Tibial nerve (tissue), 4 donors: Measurements from ENCODE around the gene ESYT3. TPM values are rescaled to one million over a fixed set of nuclear protein-coding genes. Genes with fewer than 3 reads are reported as not detected.
"Not testable (repeated sequence)": the region's sequence is repeated elsewhere in the genome, so short reads cannot be mapped to it uniquely, and the experiment has no call there.

Source experiments
- DNase-seq, 2 donors: peaks; one replicate each; pipeline ENCODE4 v3.0.0-alpha.2; 2019; ENCODE audit warnings: low spot score in 2 of 2
- H3K27ac ChIP-seq, 4 donors: fragments of 200-600 bp; sonication (generic) in 3 of 4; one replicate each; pipeline ENCODE4 v1.5.1; 2017 to 2019; ENCODE audit warnings: mild to moderate bottlenecking in 1 of 4
- H3K27me3 ChIP-seq, 2 donors: fragments of 200-600 bp; sonication (generic) in 1 of 2; one replicate each; pipeline versions ENCODE4 v1.5.1 to v1.6.0; 2017 to 2019
- H3K36me3 ChIP-seq, 3 donors: fragments of 200-600 bp; sonication (generic); one replicate each; pipeline ENCODE4 v1.5.1; 2018 to 2019
- H3K4me1 ChIP-seq, 4 donors: fragments of 200-600 bp; sonication (generic) in 3 of 4; one replicate each; pipeline ENCODE4 v1.5.1; 2017 to 2019
- H3K4me3 ChIP-seq, 4 donors: fragments of 200-600 bp; sonication (generic) in 3 of 4; one replicate each; pipeline ENCODE4 v1.5.1; 2017 to 2019; ENCODE audit warnings: mild to moderate bottlenecking in 1 of 4, moderate library complexity in 1 of 4
- H3K9me3 ChIP-seq, 4 donors: fragments of 200-600 bp; sonication (generic) in 3 of 4; one replicate each; pipeline ENCODE4 v1.5.1; 2017 to 2019
- CTCF ChIP-seq, 5 experiments: fragments of 200-600 bp in 3 of 5; fragments of 450-650 bp in 2 of 5; sonication (generic) in 3 of 5; IDR thresholded peaks; one replicate each; pipeline ENCODE4 v1.5.1; 2016 to 2019; ENCODE audit warnings: antibody characterized with exemption in 5 of 5, mild to moderate bottlenecking in 3 of 5, moderate library complexity in 2 of 5
- EP300 ChIP-seq, 2 donors: sonication (generic); formaldehyde crosslinking; IDR thresholded peaks; one replicate each; pipeline ENCODE4 v1.6.1; 2017; ENCODE audit warnings: antibody characterized with exemption in 2 of 2, mild to moderate bottlenecking in 1 of 2
- POLR2A ChIP-seq, 2 donors: fragments of 450-650 bp; IDR thresholded peaks; one replicate each; pipeline ENCODE4 v1.6.1; 2017; ENCODE audit warnings: antibody characterized with exemption in 2 of 2, mild to moderate bottlenecking in 2 of 2, moderate library complexity in 2 of 2
- WGBS, 2 donors: methylation state at CpG; one replicate each; pipeline ENCODE4 v1.1.5; 2018; 5-methylcytosine and 5-hydroxymethylcytosine counted together
- total RNA-seq, 4 donors: library from RNA; depleted of rRNA; stranded (reverse); fragments of >200 nt; gene quantifications; one replicate each; pipeline ENCODE4 v1.1.0, GENCODE V29; 2016

Gene ESYT3
- total RNA-seq, 4 donors from 2014 or later = 6.9 to 9.4 (median 7.6) TPM

GRCh38 chr3:138451595-138452162 lies 17.3 kb downstream of the ESYT3 start:
- no peak for TF ChIP-seq CTCF (IDR thresholded peaks at IDR 0.05)
- TF ChIP-seq EP300 (IDR thresholded peaks at IDR 0.05) = no peak
- WGBS, 2 donors = 85 to 90% methylated on average over 43 of the region's 43 CpGs
- no peak for DNase-seq

GRCh38 chr3:138452436-138452835 lies 18.0 kb downstream of the ESYT3 start:
- H3K4me3 ChIP-seq = no peak overlapping the region
- no peaks in the 10 kb centered on the region for H3K36me3 ChIP-seq
- 47 to 63% methylated on average over 3 of the region's 6 CpGs for WGBS, 2 donors
- no peaks in the 10 kb centered on the region for H3K27me3 ChIP-seq
- no peak for TF ChIP-seq EP300 (IDR thresholded peaks at IDR 0.05)
- no peaks in the 10 kb centered on the region for H3K4me1 ChIP-seq
- no peaks in the 10 kb centered on the region for H3K9me3 ChIP-seq
- H3K27ac ChIP-seq = no peak overlapping the region
- DNase-seq = no peak

More at GRCh38 chr3:138451595-138452162, 17.3 kb downstream of the ESYT3 start:
- no peaks in the 10 kb centered on the region for H3K9me3 ChIP-seq
- H3K36me3 ChIP-seq = no peaks in the 10 kb centered on the region
- H3K4me3 ChIP-seq = no peak overlapping the region
- no peaks in the 10 kb centered on the region for H3K27me3 ChIP-seq
- no peak overlapping the region for H3K27ac ChIP-seq
- H3K4me1 ChIP-seq = no peaks in the 10 kb centered on the region

GRCh38 chr3:138453940-138454339 lies 19.5 kb downstream of the ESYT3 start:
- DNase-seq, H3K9me3 ChIP-seq, H3K27me3 ChIP-seq, H3K27ac ChIP-seq, H3K4me1 ChIP-seq, H3K36me3 ChIP-seq, H3K4me3 ChIP-seq: not testable (repeated sequence)
- 78 to 85% methylated on average over 8 of the region's 8 CpGs for WGBS, 2 donors

GRCh38 chr3:138455801-138456716 lies 21.6 kb downstream of the ESYT3 start:
- Histone ChIP-seq H3K27ac (no peak overlapping the region), H3K9me3 (no peaks in the 10 kb centered on the region), H3K4me1 (no peaks in the 10 kb centered on the region), H3K36me3 (no peaks in the 10 kb centered on the region), H3K27me3 (no peaks in the 10 kb centered on the region), H3K4me3 (no peak overlapping the region)
- TF ChIP-seq EP300 (IDR thresholded peaks at IDR 0.05) (no peak), POLR2A (IDR thresholded peaks at IDR 0.05) (no peak), CTCF (IDR thresholded peaks at IDR 0.05) (no peak)
- 76 to 84% methylated on average over 11 to 12 of the region's 13 CpGs for WGBS, 2 donors
- no peak for DNase-seq

- Histone ChIP-seq H3K27ac (no peak overlapping the region), H3K27me3 (no peaks in the 10 kb centered on the region), H3K9me3 (no peaks in the 10 kb centered on the region), H3K36me3 (no peaks in the 10 kb centered on the region), H3K4me3 (no peak overlapping the region), H3K4me1 (no peaks in the 10 kb centered on the region)
- no peak for DNase-seq
- TF ChIP-seq CTCF (IDR thresholded peaks at IDR 0.05) (no peak), POLR2A (IDR thresholded peaks at IDR 0.05) (no peak), EP300 (IDR thresholded peaks at IDR 0.05) (no peak)
- WGBS, 2 donors = 60 to 63% methylated on average over 12 to 13 of the region's 13 CpGs
Measured at GRCh38 chr3:138456961-138457862, 22.8 kb downstream of the ESYT3 start.
